SK-N-SH treated with all-trans-retinoic acid at 6 μM for 48 hours (cell line): ENCODE data around the gene PDGFRB.

Experiments used
- CREB5 ChIP-seq: fragments of 250-450 bp; sonication (Bioruptor Pico); IDR thresholded peaks from 2 replicates; pipeline ENCODE4 v1.5.1; 2020; ENCODE audit warnings: low read depth, mild to moderate bottlenecking, moderate library complexity
- ESRRG ChIP-seq: fragments of 250-450 bp; sonication (Bioruptor Pico); IDR thresholded peaks from 2 replicates; pipeline ENCODE4 v1.6.1; 2021; ENCODE audit warnings: mild to moderate bottlenecking
- ZFP3 ChIP-seq: fragments of 250-450 bp; sonication (Bioruptor Pico); IDR thresholded peaks from 2 replicates; pipeline ENCODE4 v1.5.0; 2020; ENCODE audit warnings: mild to moderate bottlenecking, moderate library complexity
- ZNF565 ChIP-seq: fragments of 450-650 bp; formaldehyde crosslinking; conservative IDR thresholded peaks from 2 replicates; pipeline ENCODE4 v1.5.0; 2020; ENCODE audit warnings: low read depth, mild to moderate bottlenecking, moderate library complexity
- TF ChIP-seq, protein P1 (sequence below): fragments of 250-450 bp; sonication (Bioruptor Pico); IDR thresholded peaks from 2 replicates; pipeline ENCODE4 v1.8.0; 2021; ENCODE audit warnings: low read depth, mild to moderate bottlenecking, moderate library complexity, borderline replicate concordance

DNA sequence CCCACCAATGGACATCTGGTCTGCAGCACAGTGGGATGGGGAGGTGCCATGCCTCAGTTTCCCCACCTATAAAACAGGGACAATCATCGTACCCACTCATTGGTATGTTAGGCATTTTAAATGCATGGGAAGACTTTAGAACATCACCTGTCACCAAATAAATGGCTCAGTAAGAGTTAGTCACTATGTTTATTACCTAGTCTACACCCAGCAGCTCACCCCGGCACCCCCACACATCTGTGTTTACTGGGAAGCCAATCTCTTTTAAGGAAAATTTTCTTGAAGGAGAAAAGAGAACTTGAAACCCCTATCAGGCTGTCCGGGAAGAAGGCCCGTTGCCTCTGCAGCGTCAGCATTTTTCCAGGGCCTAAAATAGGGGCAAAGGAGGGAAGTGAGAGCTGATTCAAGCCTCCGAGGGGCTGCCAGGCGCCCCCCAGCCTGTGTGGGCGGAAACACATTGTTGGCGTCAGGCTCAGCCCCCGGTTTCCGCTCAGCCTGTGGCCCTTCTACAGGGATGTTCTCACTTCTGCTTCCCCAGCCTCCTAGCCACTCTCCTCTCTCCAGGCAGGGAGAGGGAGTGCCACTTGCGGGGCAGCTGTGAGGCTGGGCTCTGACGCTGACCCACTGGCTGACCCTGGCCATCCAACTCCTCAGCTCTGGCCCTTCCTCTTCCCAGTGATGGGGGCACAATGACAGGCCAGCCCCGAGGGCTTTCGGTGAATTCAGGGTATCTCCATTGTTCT is 73.9 kb downstream of the PDGFRB start:
- TF ChIP-seq, protein P1, sequence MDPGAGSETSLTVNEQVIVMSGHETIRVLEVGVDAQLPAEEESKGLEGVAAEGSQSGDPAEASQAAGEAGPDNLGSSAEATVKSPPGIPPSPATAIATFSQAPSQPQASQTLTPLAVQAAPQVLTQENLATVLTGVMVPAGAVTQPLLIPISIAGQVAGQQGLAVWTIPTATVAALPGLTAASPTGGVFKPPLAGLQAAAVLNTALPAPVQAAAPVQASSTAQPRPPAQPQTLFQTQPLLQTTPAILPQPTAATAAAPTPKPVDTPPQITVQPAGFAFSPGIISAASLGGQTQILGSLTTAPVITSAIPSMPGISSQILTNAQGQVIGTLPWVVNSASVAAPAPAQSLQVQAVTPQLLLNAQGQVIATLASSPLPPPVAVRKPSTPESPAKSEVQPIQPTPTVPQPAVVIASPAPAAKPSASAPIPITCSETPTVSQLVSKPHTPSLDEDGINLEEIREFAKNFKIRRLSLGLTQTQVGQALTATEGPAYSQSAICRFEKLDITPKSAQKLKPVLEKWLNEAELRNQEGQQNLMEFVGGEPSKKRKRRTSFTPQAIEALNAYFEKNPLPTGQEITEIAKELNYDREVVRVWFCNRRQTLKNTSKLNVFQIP (CRISPR knock-in tag): no peak
- TF ChIP-seq ESRRG (CRISPR knock-in tag) (no peak), CREB5 (CRISPR knock-in tag) (no peak), ZNF565 (CRISPR knock-in tag) (no peak), ZFP3 (CRISPR knock-in tag) (no peak)
